Hindlimb muscle (tissue), 1 donor: ENCODE results near the gene BDH1. TPM values are rescaled to one million over a fixed set of nuclear protein-coding genes. Genes with fewer than 3 reads are reported as not detected.
"Not testable (repeated sequence)": the region's sequence is repeated elsewhere in the genome, so short reads cannot be mapped to it uniquely, and the experiment has no call there.

ENCODE experiments used
- DNase-seq: peaks from one replicate; pipeline ENCODE4 v3.0.0-alpha.2; 2013
- polyA plus RNA-seq: library from polyadenylated mRNA; unstranded; fragments of 120-200 nt; gene quantifications from one replicate; pipeline ENCODE4 v1.2.1, GENCODE V29; 2013; ENCODE audit not compliant: insufficient read length

Gene BDH1
- polyA plus RNA-seq, 1 donor: 5.5 TPM

DNA sequence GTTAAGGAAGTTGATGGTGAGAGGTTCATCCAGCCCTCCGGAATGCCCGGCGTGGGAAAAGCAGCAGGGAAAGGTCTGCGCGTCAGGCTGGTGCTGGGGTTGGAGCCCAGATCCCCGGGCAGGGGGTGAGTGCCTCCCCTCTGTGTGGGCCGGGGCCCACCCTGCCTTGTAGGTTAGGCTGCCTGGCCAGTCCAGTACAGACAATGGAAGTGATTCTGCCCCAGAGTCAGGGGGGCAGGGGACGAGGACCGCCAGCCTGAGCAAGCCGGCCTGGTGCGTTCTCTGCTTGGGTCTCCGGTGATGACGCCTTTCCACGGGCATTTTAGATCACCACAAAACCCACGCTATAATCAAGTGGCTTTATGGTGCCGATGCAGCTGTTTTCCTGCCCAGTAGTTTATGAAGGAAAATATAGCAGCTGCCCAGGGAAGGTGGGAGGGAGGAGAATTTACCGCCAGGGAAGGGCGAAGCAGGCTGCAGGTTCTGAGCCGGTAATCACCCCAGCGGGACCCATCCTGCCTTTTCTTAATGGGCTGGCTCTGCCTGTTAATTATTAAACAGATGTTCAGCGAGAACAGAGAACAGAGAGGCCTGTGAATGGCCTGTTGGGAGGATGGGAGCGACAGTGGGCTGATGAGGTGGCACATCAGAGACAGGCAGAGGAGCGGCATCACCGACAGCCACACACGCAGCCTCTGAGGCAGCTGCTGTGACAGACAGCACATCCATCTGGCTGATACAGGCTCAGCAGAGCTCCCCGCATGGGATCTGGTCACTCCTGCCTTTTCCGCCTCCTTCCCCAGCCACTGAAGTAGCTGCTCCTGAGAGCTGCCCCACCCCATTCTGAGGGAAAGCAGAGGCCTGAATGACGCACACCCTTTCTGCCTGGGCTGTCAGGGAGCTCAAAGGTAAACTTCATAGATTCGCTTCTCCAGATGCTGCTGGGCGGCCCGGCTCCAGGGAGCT is 35.2 kb downstream of the BDH1 start:
- no peak for DNase-seq

DNA sequence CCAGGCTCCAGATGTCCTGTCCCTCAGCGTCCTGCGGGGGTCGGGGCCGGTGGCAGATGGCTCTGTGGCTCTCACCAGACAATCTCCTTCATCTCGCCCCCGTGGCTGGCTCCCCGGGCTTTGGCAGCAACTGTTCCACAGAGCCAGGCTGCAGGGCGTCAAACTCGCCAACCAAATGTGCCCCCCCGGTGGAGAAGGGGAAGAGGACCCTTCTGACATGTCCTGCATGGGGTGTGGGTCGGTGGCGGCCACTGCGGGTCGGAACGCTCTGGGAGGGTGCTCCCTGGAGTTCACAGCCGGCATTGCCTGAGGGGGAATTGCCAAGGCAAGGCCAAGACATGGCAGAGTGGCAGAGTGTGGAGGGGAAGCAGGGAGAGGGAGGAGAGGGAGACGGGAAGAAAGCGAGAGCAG is 36.0 kb downstream of the BDH1 start:
- DNase-seq: no peak

DNA sequence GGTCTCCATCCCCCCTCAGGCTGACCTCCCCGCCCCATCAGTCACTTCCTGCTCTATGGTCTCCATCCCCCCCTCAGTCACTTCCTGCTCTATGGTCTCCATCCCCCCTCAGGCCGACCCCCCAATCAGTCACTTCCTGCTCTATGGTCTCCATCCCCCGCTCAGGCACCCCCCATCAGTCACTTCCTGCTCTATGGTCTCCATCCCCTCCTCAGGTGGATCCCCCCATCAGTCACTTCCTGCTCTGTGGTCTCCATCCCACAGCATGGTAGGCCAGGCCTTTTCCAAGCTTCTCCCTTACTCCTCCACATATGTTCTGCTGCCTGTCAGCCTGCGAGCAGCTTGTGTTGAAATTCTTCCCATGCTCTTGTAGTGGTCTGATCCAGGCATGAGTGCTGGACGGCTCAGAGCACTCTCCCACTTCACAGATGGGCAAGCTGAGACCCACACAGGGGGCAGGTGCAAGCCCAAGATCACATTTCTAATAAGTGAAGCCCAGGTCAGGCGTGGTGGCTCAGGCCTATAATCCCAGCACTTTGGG is 36.8 kb downstream of the BDH1 start:
- no peak for DNase-seq

DNA sequence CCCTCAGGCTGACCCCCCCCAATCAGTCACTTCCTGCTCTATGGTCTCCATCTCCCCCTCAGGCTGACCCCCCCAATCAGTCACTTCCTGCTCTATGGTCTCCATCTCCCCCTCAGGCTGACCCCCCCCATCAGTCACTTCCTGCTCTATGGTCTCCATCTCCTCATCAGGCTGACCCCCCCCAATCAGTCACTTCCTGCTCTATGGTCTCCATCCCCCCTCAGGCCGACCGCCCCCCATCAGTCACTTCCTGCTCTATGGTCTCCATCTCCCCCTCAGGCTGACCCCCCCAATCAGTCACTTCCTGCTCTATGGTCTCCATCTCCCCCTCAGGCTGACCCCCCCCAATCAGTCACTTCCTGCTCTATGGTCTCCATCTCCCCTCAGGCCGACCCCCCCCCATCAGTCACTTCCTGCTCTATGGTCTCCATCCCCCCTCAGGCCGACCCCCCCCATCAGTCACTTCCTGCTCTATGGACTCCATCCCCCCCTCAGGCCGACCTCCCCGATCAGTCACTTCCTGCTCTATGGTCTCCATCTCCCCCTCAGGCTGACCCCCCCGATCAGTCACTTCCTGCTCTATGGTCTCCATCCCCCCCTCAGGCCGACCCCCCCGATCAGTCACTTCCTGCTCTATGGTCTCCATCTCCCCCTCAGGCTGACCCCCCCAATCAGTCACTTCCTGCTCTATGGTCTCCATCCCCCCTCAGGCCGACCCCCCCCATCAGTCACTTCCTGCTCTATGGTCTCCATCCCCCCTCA is 37.7 kb downstream of the BDH1 start:
- not testable (repeated sequence) for DNase-seq

DNA sequence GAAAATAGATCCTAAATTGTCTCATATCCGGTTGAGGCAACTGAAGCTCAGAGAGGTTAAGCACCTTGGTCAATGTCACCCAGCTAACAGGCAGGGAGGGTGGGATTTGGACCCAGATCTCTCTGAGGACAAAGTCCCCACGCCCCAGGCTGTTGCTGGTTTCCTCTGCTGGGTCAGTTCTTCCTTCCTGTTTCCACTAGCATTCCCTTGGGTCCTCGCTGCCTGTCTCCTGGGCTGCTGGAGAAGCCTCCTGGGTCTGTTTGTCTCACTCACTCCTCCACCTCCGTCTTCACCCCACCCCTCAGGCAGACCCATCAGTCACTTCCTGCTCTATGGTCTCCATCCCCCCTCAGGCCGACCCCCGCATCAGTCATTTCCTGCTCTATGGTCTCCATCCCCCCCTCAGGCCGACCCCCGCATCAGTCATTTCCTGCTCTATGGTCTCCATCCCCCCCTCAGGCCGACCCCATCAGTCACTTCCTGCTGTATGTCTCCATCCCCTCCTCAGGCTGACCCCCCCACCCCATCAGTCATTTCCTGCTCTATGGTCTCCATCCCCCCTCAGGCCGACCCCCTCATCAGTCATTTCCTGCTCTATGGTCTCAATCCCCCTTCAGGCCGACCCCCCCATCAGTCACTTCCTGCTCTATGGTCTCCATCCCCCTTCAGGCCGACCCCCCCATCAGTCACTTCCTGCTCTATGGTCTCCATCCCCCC is 38.7 kb downstream of the BDH1 start:
- not testable (repeated sequence) for DNase-seq

DNA sequence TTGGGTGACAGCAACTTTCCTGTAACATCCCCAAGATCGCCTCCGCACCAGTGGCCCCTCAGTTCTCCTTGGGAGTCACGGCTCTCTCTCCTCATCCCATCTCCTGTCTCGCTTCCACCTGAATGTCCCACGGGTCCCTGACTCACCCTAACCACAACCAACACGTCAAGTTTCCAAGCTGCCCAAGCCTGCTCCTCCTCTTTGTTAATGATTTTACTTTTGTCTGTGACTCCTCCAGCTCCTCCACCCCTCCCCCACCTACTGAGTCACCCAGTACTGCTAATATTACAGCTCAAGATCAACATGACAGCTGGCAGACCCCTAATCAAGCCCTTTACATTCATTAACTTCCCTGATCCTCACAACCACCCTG is 39.3 kb downstream of the BDH1 start:
- no peak for DNase-seq

DNA sequence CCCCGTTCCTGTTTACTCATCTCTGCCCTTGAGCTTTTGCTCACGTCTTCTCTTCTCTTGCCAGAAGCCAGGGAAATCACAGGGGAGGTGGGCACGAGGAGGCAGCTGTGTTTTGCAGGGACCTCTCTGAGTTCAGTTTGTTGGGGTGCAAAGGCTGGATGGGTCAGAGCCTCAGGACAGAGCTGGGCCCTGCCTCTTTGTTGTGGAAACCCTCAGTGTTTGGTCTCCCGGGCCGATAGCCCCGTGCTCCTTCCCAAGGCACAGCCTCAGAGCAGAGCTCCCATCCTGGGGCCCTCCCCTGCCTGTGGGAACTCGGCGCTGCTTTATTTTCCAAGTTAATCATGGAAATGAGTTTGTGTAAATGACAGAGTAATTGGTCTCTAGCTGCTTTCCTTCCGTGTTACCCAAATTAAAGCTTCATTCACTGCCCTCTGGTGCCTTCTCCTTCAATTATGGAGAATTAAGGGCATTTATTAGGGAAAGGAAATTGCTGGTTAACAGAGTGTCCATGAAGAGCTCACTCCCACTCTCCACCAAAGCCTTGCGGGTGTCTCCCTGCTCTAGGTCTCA is 40.9 kb downstream of the BDH1 start:
- DNase-seq: no peak

DNA sequence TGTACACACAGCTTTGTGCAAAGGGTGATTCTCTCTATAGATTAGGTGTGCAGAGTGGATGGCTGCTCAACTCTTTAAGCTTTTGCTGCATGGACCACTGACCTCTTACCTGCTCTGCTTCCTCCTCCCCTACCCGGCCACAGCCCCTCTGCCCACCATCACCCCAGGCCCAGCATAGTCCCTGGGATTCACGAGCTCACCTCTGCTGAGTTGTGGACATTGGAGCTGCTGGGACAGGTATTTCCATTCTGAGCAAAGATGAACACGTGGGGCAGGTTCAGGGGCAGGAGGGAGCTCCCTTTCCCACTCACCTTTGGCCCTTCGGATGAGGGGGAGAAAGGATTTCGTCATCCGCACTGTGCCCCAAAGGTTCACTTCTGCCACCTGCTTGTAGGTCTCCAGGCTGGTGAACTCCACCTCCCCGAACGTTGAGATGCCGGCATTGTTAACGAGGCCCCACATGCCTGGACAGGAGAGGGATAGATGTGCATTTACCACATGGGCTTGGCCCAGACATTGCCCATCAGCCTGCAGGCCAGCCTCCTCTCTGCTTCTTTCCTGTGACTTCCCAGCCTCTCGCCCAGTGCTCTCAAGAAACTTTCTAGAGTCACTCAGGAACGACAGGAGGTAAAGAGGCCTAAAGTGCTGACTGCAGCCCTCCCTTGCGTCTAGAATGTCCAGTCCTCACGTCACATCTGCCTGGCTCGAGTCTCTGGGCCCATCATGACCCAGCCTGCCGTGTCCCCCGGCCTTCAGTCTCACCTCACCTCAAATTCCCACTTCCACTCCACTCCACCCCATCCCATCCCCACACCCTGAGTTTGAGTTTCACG is 41.6 kb downstream of the BDH1 start:
- DNase-seq: no peak

GRCh38 chr3:197512691-197513571 is 42.8 kb downstream of the BDH1 start:
- no peak for DNase-seq

DNA sequence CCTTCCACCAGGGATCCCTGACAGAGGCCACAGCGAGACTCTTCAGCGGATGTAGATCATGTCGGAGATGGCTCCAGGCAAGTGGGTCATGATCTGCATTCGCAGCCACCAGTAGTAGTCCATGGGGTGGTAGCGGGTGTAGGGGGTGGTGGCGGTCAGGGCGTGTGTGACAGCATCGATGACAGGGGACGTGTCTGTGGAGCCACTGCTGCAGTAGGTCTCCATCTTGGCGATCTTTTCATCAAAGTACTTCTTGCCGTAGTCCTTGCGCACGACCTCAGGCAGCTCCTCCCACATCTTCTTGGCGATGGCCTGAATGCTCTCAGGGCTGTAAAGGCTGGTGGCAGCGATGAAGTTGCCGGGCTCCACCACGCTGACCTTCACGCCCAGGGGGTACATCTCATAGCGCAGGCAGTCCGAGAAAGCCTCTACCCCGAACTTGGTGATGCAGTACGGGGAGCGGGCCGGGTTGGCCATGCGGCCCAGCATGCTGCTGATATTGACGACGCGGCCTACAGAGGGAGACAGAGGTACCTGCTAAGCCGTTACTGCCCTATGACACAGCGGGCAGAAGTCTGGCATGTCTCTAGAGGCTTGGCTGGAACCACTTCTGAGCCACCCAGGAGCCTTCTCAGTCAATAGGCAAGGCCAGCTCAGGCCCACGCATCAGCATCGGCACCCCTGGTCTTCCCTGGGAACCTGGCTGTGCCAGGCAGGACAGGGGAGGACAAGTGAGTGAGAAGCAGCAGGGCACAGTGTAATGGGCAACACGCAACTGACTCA is 43.7 kb downstream of the BDH1 start:
- no peak for DNase-seq

- no peak for DNase-seq
These were observed 44.6 kb downstream of the BDH1 start for GRCh38 chr3:197511130-197511529.

DNA sequence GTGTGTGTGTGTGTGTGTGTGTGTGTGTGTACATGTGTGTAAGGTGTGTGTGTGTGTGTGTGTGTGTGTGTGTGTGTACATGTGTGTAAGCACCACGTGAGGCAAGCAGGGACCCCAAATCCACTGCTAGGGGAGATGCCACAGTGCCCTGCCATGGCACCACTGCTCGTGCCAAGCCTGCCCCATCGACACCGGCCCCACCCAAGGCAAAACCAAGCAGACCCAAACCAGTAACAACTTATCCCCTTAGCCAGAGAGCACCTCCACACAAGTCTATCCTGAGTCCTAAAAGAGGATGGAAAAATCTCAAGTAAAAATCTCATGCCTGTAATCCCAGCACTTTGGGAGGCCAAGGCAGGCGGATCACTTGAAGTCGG is 45.1 kb downstream of the BDH1 start:
- DNase-seq: no peak

- no peak for DNase-seq
These were observed 46.6 kb downstream of the BDH1 start for GRCh38 chr3:197508924-197509775.

DNA sequence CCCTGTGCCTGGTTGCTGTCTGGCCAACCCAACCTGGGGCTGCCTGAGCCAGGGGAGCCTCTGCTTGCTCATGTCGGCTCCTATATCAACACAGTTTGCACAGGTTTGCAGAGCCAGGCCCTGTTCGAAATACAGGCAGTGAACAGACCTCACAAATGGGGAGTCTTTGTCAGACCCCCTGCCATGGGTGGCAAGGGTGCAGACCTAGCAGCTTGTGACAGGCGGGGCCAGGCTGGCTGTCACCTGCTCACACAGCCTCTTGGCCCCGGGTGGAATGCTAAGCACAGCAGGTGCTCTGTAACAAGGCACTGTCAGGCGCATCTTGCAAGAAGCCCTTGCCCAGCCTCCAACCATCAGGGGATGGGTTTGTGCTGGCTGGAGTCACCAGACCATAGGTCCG is 47.3 kb downstream of the BDH1 start:
- DNase-seq: no peak

DNA sequence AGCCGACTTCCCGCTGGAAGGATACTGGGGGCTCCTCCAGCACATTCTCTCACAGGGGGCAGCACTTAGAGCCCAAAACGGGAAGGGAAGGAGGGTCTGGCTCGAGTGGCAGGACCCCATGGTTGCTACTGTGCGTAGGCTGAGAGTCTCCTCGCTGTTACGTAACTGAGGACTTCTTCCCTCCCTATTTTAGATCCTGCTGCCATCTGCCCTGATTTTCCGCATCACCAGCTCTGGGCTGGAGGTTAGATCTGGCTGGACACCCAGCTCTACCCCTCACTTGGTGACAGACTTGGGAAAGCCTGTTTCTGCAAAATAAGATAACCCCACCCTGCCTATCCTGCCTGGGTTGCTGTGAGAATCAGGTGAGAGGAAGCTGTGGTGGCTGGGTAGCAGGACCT is 47.7 kb downstream of the BDH1 start:
- DNase-seq: no peak

DNA sequence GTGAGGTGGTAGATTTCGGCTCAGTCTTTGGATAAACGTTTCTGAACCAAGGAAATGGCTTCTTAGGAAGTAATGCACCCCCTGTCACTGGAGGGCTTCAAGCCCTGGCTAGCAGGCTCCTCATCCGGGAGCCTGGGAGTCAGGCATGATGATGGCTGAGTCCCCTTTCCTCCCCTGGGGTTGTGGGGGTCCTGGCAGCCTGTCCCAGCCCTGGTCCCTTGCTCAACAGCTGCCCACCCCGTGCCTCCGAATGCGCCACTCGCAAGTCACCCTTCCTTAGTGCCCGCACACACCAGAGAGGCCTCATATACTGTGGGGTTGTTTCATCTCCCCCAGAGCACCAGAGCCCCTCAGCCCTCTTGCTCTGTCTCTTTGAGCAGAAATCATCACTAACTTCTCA is 48.2 kb downstream of the BDH1 start:
- no peak for DNase-seq

- no peak for DNase-seq
These were observed 48.7 kb downstream of the BDH1 start for GRCh38 chr3:197507081-197507480.

GRCh38 chr3:197505796-197506548 is 49.8 kb downstream of the BDH1 start:
- no peak for DNase-seq
